ENCODE data around the gene ARRDC2. TPM values are rescaled to one million over a fixed set of nuclear protein-coding genes. Genes with fewer than 3 reads are reported as not detected.

ARRDC2 gene
- total RNA-seq, 4 donors from 2014 or later = 31.9 to 64.6 (median 47.5) TPM

GRCh38 chr19:17972230-17972629 is 35.7 kb upstream of the ARRDC2 start:
- Histone ChIP-seq H3K27me3 (peaks cover 45% of the 10 kb centered on the region), H3K9me3 (no peaks in the 10 kb centered on the region), H3K4me3 (no peak overlapping the region), H3K4me1 (peaks cover 0 to 7% (median 0%) of the 10 kb centered on the region in 3 donors), H3K36me3 (no peaks in the 10 kb centered on the region), H3K27ac (no peak overlapping the region)
- TF ChIP-seq POLR2AphosphoS5 (IDR thresholded peaks at IDR 0.05) = no peak
- TF ChIP-seq, protein P1, sequence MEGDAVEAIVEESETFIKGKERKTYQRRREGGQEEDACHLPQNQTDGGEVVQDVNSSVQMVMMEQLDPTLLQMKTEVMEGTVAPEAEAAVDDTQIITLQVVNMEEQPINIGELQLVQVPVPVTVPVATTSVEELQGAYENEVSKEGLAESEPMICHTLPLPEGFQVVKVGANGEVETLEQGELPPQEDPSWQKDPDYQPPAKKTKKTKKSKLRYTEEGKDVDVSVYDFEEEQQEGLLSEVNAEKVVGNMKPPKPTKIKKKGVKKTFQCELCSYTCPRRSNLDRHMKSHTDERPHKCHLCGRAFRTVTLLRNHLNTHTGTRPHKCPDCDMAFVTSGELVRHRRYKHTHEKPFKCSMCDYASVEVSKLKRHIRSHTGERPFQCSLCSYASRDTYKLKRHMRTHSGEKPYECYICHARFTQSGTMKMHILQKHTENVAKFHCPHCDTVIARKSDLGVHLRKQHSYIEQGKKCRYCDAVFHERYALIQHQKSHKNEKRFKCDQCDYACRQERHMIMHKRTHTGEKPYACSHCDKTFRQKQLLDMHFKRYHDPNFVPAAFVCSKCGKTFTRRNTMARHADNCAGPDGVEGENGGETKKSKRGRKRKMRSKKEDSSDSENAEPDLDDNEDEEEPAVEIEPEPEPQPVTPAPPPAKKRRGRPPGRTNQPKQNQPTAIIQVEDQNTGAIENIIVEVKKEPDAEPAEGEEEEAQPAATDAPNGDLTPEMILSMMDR (IDR thresholded peaks at IDR 0.05) = no peak
- no peak for TF ChIP-seq POLR2A (IDR thresholded peaks at IDR 0.05)
- no peak for TF ChIP-seq EP300 (IDR thresholded peaks at IDR 0.05)
- WGBS, 2 donors (ENCODE audit: low coverage in 1 of 2) = no CpG with 5 or more reads among the region's 1 CpG
- no peak for ATAC-seq

GRCh38 chr19:17973759-17974158 is 34.2 kb upstream of the ARRDC2 start:
- H3K4me1 ChIP-seq = no peaks in the 10 kb centered on the region
- peaks cover 29% of the 10 kb centered on the region for H3K27me3 ChIP-seq
- no peaks in the 10 kb centered on the region for H3K9me3 ChIP-seq
- H3K27ac ChIP-seq = no peak overlapping the region
- no peaks in the 10 kb centered on the region for H3K36me3 ChIP-seq
- TF ChIP-seq POLR2A (IDR thresholded peaks at IDR 0.05) (no peak), POLR2AphosphoS5 (IDR thresholded peaks at IDR 0.05) (no peak), EP300 (IDR thresholded peaks at IDR 0.05) (no peak)
- TF ChIP-seq, protein P1 (IDR thresholded peaks at IDR 0.05) = no peak
- ATAC-seq = no peak
- no peak overlapping the region for H3K4me3 ChIP-seq
- WGBS, 2 donors (ENCODE audit: low coverage in 1 of 2) = no CpG with 5 or more reads among the region's 23 CpGs

- ATAC-seq = no peak
- H3K9me3 ChIP-seq = no peaks in the 10 kb centered on the region
- H3K27me3 ChIP-seq = peaks cover 25% of the 10 kb centered on the region
- H3K4me3 ChIP-seq = no peak overlapping the region
- H3K27ac ChIP-seq = no peak overlapping the region
- TF ChIP-seq POLR2AphosphoS5 (IDR thresholded peaks at IDR 0.05) (no peak), EP300 (IDR thresholded peaks at IDR 0.05) (no peak)
- TF ChIP-seq, protein P1 (IDR thresholded peaks at IDR 0.05) = no peak
- WGBS, 2 donors (ENCODE audit: low coverage in 1 of 2) = no CpG with 5 or more reads among the region's 6 CpGs
- no peaks in the 10 kb centered on the region for H3K36me3 ChIP-seq
- no peaks in the 10 kb centered on the region for H3K4me1 ChIP-seq
These were observed 33.4 kb upstream of the ARRDC2 start for GRCh38 chr19:17974551-17974950.

- H3K9me3 ChIP-seq = no peaks in the 10 kb centered on the region
- no peak for ATAC-seq
These were observed 32.9 kb upstream of the ARRDC2 start for GRCh38 chr19:17975032-17975431.

DNA sequence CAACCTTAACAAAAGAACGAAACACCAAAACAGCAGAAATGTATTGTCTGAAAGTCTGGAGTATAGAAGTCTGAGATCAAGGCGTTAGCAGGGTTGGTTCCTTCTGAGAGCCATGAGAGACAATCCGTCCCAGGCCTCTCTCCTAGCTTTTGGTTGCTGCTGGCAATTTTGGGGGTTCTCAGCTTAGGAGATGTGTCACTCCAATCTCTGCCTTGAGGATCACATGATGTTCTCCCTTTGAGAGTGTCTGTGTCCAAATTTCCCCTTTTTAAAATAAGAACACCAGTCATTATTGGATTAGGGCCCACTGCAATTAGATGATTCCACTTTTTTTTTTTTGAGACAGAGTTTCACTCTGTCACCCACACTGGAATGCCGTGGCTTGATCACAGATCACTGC is 30.9 kb upstream of the ARRDC2 start:
- Histone ChIP-seq H3K4me3 (no peak overlapping the region), H3K27me3 (peaks cover 9% of the 10 kb centered on the region), H3K27ac (no peak overlapping the region), H3K9me3 (no peaks in the 10 kb centered on the region), H3K36me3 (no peaks in the 10 kb centered on the region), H3K4me1 (no peaks in the 10 kb centered on the region)
- TF ChIP-seq, protein P1 (IDR thresholded peaks at IDR 0.05) = no peak
- TF ChIP-seq POLR2AphosphoS5 (IDR thresholded peaks at IDR 0.05) = no peak
- TF ChIP-seq POLR2A (IDR thresholded peaks at IDR 0.05) = no peak
- TF ChIP-seq EP300 (IDR thresholded peaks at IDR 0.05) = no peak
- no peak for ATAC-seq
- WGBS, 2 donors (ENCODE audit: low coverage in 1 of 2) = 75 to 88% methylated on average over 3 to 4 of the region's 4 CpGs

More at GRCh38 chr19:17975032-17975431, 32.9 kb upstream of the ARRDC2 start:
- 80% methylated on average over 4 of the region's 8 CpGs; no CpG with 5 or more reads in 1 of the 2 donors for WGBS, 2 donors (ENCODE audit: low coverage in 1 of 2)
- no peaks in the 10 kb centered on the region for H3K4me1 ChIP-seq
- no peak overlapping the region for H3K4me3 ChIP-seq
- no peak overlapping the region for H3K27ac ChIP-seq
- peaks cover 21% of the 10 kb centered on the region for H3K27me3 ChIP-seq
- H3K36me3 ChIP-seq = no peaks in the 10 kb centered on the region
- TF ChIP-seq, protein P1 (IDR thresholded peaks at IDR 0.05) = no peak
- TF ChIP-seq POLR2AphosphoS5 (IDR thresholded peaks at IDR 0.05) (no peak), POLR2A (IDR thresholded peaks at IDR 0.05) (no peak), EP300 (IDR thresholded peaks at IDR 0.05) (no peak)

Measured in gastroesophageal sphincter (tissue), 4 donors.